HEK293 (cell line): ENCODE measurements around the gene PLEKHA6.

Experiments used
- CTCF ChIA-PET: fragments of 350-600 bp; formaldehyde crosslinking; extraction: SDS; loops from one replicate; lab custom pipeline; 2021; ENCODE audit warnings: antibody characterized with exemption; lab: Yijun Ruan, JAX
- POLR2A ChIA-PET: fragments of 300-600 bp; formaldehyde crosslinking; extraction: SDS; loops from one replicate; lab custom pipeline; 2020; ENCODE audit warnings: antibody characterized with exemption, inconsistent platforms; lab: Yijun Ruan, JAX
- H3K27ac ChIP-seq: fragments of 200-500 bp; sonication (Bioruptor generic); 2 replicates; pipeline ENCODE4 v1.5.1; 2014; ENCODE audit warnings: low read depth, low read length, control low read depth, inconsistent platforms; ENCODE audit errors: extremely low read depth
- H3K36me3 ChIP-seq, 2 experiments: fragments of 200-500 bp in 1 of 2; sonication (Bioruptor generic) in 1 of 2; 1 replicate in 1 of 2; 2 replicates in 1 of 2; pipeline ENCODE4 v1.5.1; 2014 to 2017; ENCODE audit warnings: inconsistent platforms in 2 of 2, low read length in 2 of 2; ENCODE audit not compliant: control insufficient read depth in 2 of 2, insufficient read depth in 1 of 2
- H3K4me1 ChIP-seq: fragments of 200-500 bp; sonication (Bioruptor generic); 2 replicates; pipeline ENCODE4 v1.5.1; 2014; ENCODE audit warnings: mild to moderate bottlenecking, low read length, inconsistent platforms; ENCODE audit not compliant: control insufficient read depth, insufficient read depth
- H3K4me3 ChIP-seq: 2 replicates; pipeline ENCODE4 v1.5.1; 2011; ENCODE audit warnings: low read depth, mild to moderate bottlenecking, control low read depth, low read length, moderate library complexity
- H3K9me3 ChIP-seq: fragments of 200-500 bp; sonication (Bioruptor generic); 2 replicates; pipeline ENCODE4 v1.5.1; 2014; ENCODE audit warnings: low read depth, low read length, inconsistent platforms; ENCODE audit not compliant: control insufficient read depth, insufficient read depth
- MEIS1 ChIP-seq: sonication (generic); formaldehyde crosslinking; IDR thresholded peaks from 2 replicates; pipeline ENCODE4 v1.8.1; 2022; ENCODE audit warnings: missing genetic modification reagents, mild to moderate bottlenecking, borderline replicate concordance
- SETDB1 ChIP-seq: IDR thresholded peaks from one replicate; pipeline ENCODE4 v1.6.1; 2017; ENCODE audit warnings: mild to moderate bottlenecking, low read length, moderate library complexity, mixed read lengths; ENCODE audit not compliant: insufficient read length
- SP3 ChIP-seq: fragments of 450-650 bp; formaldehyde crosslinking; IDR thresholded peaks from 2 replicates; pipeline ENCODE4 v1.5.1; 2016; ENCODE audit warnings: missing biosample characterization, missing genetic modification characterization
- ZEB2 ChIP-seq: fragments of 450-650 bp; formaldehyde crosslinking; IDR thresholded peaks from 2 replicates; pipeline ENCODE4 v1.5.1; 2016; ENCODE audit warnings: missing biosample characterization, missing genetic modification characterization
- ZFP69B ChIP-seq: fragments of 450-650 bp; formaldehyde crosslinking; IDR thresholded peaks from 2 replicates; pipeline ENCODE4 v1.5.1; 2016; ENCODE audit warnings: missing biosample characterization, missing genetic modification characterization
- ZIC2 ChIP-seq: fragments of 450-650 bp; formaldehyde crosslinking; IDR thresholded peaks from 2 replicates; pipeline ENCODE4 v1.5.1; 2016; ENCODE audit warnings: missing biosample characterization, missing genetic modification characterization
- ZNF157 ChIP-seq: fragments of 450-650 bp; formaldehyde crosslinking; IDR thresholded peaks from 2 replicates; pipeline ENCODE4 v1.5.1; 2016; ENCODE audit warnings: missing biosample characterization, missing genetic modification characterization
- ZNF211 ChIP-seq: fragments of 450-650 bp; formaldehyde crosslinking; IDR thresholded peaks from 2 replicates; pipeline ENCODE4 v1.5.1; 2016; ENCODE audit warnings: low read depth, missing biosample characterization, missing genetic modification characterization
- ZNF354C ChIP-seq: fragments of 450-650 bp; formaldehyde crosslinking; IDR thresholded peaks from 2 replicates; pipeline ENCODE4 v1.5.1; 2016; ENCODE audit warnings: missing biosample characterization, missing genetic modification characterization, low read depth, borderline replicate concordance
- ZNF366 ChIP-seq: fragments of 450-650 bp; formaldehyde crosslinking; conservative IDR thresholded peaks from 2 replicates; pipeline ENCODE4 v1.5.1; 2016; ENCODE audit warnings: missing biosample characterization, missing genetic modification characterization
- ZNF621 ChIP-seq: fragments of 450-650 bp; formaldehyde crosslinking; IDR thresholded peaks from 2 replicates; pipeline ENCODE4 v1.5.1; 2017; ENCODE audit warnings: missing biosample characterization, missing genetic modification characterization
- ZNF624 ChIP-seq: fragments of 450-650 bp; formaldehyde crosslinking; IDR thresholded peaks from 2 replicates; pipeline ENCODE4 v1.5.1; 2017; ENCODE audit warnings: missing biosample characterization, missing genetic modification characterization
- ZXDB ChIP-seq: fragments of 450-650 bp; formaldehyde crosslinking; IDR thresholded peaks from 2 replicates; pipeline ENCODE4 v1.5.1; 2016; ENCODE audit warnings: missing biosample characterization, missing genetic modification characterization
- TF ChIP-seq, protein P1 (sequence below): fragments of 450-650 bp; formaldehyde crosslinking; IDR thresholded peaks from 2 replicates; pipeline ENCODE4 v1.5.1; 2017; ENCODE audit warnings: missing biosample characterization, missing genetic modification characterization
- TF ChIP-seq, protein P2 (sequence below): fragments of 450-650 bp; formaldehyde crosslinking; IDR thresholded peaks from 2 replicates; pipeline ENCODE4; 2016; ENCODE audit warnings: missing biosample characterization, missing genetic modification characterization
- TF ChIP-seq, protein P3 (sequence below): fragments of 450-650 bp; formaldehyde crosslinking; IDR thresholded peaks from 2 replicates; pipeline ENCODE4 v1.5.1; 2016; ENCODE audit warnings: missing biosample characterization, missing genetic modification characterization
- TF ChIP-seq, protein P4 (sequence below): fragments of 450-650 bp; formaldehyde crosslinking; conservative IDR thresholded peaks from 2 replicates; pipeline ENCODE4 v1.5.1; 2016; ENCODE audit warnings: low read depth, missing biosample characterization, missing genetic modification characterization

Gene PLEKHA6

DNA sequence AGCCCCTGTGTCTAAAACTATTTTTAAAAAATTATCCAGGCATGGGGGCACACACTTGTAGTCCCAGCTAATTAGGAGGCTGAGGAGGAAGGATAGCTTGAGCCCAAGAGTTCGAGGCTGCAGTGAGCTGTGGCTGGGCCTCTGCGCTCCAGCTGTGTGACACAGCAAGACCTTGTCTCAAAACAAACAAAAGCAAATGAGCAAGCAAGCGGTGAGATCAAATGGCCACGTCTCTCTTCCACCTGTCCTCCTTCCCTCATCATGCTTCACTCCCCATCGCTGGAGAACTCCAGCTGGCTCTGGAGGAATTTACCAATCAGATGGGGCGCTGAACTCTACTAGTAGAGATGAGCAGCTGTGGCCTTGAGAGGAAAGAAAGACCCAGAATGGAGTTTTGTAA lies 179.6 kb downstream of the PLEKHA6 start:
- ChIA-PET CTCF (interaction anchor here (0.8 to 1.4 kb wide), 3 partner anchors 13 to 218 kb away, joined by 3 to 5 read pairs (median 4); no protein-coding TSS in a partner anchor), POLR2A (no interaction called here)
- Histone ChIP-seq H3K36me3 (no peaks in the 10 kb centered on the region), H3K4me3 (no peak overlapping the region), H3K4me1 (no peaks in the 10 kb centered on the region), H3K27ac (no peak overlapping the region), H3K9me3 (no peaks in the 10 kb centered on the region)
- TF ChIP-seq ZIC2 (tag by site-specific recombination) (peak; percentile 55), ZNF621 (tag by site-specific recombination) (no peak), ZNF366 (no peak), ZNF157 (tag by site-specific recombination) (no peak)
- TF ChIP-seq, protein P1, sequence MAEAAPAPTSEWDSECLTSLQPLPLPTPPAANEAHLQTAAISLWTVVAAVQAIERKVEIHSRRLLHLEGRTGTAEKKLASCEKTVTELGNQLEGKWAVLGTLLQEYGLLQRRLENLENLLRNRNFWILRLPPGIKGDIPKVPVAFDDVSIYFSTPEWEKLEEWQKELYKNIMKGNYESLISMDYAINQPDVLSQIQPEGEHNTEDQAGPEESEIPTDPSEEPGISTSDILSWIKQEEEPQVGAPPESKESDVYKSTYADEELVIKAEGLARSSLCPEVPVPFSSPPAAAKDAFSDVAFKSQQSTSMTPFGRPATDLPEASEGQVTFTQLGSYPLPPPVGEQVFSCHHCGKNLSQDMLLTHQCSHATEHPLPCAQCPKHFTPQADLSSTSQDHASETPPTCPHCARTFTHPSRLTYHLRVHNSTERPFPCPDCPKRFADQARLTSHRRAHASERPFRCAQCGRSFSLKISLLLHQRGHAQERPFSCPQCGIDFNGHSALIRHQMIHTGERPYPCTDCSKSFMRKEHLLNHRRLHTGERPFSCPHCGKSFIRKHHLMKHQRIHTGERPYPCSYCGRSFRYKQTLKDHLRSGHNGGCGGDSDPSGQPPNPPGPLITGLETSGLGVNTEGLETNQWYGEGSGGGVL = no peak

DNA sequence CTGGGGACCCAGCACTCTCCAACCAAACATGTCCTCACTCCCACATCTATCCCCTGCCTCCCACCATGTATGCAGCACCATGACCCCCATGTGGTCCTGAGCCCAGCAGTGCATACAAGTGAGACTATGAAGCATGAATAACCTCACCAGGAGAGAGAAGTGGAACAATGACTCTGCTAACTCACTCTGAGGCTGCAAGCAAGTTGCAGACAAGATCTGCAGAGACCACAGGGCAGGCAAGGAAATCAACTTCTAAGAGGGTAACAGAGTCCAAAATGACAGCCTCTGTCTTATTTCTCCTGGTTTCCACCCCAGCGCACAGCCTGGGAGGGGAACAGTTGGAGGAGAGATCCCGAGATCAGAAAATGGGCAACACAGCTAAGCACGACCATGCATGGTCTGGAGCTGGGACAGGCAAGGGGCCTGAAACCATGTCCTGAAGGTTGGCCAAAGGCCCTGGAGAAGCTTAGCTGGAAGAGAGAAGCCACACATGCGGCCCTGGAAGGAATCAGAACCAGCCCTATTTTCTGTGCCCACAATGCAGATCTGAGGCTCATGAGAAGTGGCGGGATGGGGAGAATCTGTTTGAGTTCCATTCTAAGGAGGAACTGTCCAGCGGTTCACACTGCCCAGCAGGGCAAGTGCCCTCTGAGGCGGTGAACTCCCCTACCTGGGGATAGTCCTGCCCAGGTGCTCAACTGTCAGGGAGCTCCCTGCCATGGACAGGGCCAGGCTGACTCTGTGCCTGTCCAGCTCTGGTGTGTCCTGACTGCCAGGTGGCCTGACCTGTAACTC lies 181.0 kb downstream of the PLEKHA6 start:
- Histone ChIP-seq H3K27ac (no peak overlapping the region), H3K9me3 (no peaks in the 10 kb centered on the region), H3K4me3 (no peak overlapping the region), H3K36me3 (no peaks in the 10 kb centered on the region)
- POLR2A ChIA-PET = no interaction called here
- CTCF ChIA-PET = interaction anchor here (0.6 to 1.7 kb wide), 6 partner anchors 11 to 185 kb away, joined by 3 to 8 read pairs (median 4); no protein-coding TSS in a partner anchor
- TF ChIP-seq MEIS1 (no peak), ZEB2 (no peak), SETDB1 (no peak), ZNF211 (tag by site-specific recombination) (no peak), ZIC2 (tag by site-specific recombination) (peak; percentile 50; the same call in 1 of the 2 replicates), ZNF624 (no peak), ZXDB (tag by site-specific recombination) (no peak)
- TF ChIP-seq, protein P2, sequence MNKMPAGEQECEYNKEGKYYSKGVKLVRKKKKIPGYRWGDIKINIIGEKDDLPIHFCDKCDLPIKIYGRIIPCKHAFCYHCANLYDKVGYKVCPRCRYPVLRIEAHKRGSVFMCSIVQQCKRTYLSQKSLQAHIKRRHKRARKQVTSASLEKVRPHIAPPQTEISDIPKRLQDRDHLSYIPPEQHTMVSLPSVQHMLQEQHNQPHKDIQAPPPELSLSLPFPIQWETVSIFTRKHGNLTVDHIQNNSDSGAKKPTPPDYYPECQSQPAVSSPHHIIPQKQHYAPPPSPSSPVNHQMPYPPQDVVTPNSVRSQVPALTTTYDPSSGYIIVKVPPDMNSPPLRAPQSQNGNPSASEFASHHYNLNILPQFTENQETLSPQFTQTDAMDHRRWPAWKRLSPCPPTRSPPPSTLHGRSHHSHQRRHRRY (tag by site-specific recombination) = no peak
- TF ChIP-seq, protein P3, sequence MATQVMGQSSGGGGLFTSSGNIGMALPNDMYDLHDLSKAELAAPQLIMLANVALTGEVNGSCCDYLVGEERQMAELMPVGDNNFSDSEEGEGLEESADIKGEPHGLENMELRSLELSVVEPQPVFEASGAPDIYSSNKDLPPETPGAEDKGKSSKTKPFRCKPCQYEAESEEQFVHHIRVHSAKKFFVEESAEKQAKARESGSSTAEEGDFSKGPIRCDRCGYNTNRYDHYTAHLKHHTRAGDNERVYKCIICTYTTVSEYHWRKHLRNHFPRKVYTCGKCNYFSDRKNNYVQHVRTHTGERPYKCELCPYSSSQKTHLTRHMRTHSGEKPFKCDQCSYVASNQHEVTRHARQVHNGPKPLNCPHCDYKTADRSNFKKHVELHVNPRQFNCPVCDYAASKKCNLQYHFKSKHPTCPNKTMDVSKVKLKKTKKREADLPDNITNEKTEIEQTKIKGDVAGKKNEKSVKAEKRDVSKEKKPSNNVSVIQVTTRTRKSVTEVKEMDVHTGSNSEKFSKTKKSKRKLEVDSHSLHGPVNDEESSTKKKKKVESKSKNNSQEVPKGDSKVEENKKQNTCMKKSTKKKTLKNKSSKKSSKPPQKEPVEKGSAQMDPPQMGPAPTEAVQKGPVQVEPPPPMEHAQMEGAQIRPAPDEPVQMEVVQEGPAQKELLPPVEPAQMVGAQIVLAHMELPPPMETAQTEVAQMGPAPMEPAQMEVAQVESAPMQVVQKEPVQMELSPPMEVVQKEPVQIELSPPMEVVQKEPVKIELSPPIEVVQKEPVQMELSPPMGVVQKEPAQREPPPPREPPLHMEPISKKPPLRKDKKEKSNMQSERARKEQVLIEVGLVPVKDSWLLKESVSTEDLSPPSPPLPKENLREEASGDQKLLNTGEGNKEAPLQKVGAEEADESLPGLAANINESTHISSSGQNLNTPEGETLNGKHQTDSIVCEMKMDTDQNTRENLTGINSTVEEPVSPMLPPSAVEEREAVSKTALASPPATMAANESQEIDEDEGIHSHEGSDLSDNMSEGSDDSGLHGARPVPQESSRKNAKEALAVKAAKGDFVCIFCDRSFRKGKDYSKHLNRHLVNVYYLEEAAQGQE (tag by site-specific recombination) = peak; percentile 77
- TF ChIP-seq, all 188 proteins: peak for 2
- H3K4me1 ChIP-seq = no peaks in the 10 kb centered on the region

DNA sequence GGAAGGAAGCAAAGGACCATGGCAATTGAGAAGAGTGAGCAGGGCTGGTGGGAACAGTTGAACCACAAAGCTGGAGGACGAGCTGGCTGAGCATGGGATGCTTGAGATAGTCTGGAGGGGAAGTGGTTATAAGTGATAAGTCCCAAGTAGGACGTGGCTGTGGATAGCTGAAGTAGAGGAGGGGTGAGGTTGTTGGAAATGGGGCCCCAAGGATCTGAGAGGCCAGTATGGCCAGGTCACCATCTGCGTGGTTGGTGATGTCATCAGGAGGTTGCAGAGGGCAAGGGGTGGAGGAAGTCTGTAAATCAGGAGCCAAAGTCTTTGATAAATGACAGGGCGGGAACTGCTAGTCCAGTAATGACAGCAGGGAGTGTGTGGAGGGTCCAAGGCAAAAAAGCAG lies 182.6 kb downstream of the PLEKHA6 start:
- Histone ChIP-seq H3K27ac (no peak overlapping the region), H3K9me3 (no peaks in the 10 kb centered on the region), H3K4me3 (no peak overlapping the region), H3K36me3 (no peaks in the 10 kb centered on the region), H3K4me1 (no peaks in the 10 kb centered on the region)
- ChIA-PET CTCF (interaction anchor here (0.7 to 1.7 kb wide), 4 partner anchors 15 to 313 kb away, joined by 3 to 7 read pairs (median 4); no protein-coding TSS in a partner anchor), POLR2A (no interaction called here)
- TF ChIP-seq, protein P4, sequence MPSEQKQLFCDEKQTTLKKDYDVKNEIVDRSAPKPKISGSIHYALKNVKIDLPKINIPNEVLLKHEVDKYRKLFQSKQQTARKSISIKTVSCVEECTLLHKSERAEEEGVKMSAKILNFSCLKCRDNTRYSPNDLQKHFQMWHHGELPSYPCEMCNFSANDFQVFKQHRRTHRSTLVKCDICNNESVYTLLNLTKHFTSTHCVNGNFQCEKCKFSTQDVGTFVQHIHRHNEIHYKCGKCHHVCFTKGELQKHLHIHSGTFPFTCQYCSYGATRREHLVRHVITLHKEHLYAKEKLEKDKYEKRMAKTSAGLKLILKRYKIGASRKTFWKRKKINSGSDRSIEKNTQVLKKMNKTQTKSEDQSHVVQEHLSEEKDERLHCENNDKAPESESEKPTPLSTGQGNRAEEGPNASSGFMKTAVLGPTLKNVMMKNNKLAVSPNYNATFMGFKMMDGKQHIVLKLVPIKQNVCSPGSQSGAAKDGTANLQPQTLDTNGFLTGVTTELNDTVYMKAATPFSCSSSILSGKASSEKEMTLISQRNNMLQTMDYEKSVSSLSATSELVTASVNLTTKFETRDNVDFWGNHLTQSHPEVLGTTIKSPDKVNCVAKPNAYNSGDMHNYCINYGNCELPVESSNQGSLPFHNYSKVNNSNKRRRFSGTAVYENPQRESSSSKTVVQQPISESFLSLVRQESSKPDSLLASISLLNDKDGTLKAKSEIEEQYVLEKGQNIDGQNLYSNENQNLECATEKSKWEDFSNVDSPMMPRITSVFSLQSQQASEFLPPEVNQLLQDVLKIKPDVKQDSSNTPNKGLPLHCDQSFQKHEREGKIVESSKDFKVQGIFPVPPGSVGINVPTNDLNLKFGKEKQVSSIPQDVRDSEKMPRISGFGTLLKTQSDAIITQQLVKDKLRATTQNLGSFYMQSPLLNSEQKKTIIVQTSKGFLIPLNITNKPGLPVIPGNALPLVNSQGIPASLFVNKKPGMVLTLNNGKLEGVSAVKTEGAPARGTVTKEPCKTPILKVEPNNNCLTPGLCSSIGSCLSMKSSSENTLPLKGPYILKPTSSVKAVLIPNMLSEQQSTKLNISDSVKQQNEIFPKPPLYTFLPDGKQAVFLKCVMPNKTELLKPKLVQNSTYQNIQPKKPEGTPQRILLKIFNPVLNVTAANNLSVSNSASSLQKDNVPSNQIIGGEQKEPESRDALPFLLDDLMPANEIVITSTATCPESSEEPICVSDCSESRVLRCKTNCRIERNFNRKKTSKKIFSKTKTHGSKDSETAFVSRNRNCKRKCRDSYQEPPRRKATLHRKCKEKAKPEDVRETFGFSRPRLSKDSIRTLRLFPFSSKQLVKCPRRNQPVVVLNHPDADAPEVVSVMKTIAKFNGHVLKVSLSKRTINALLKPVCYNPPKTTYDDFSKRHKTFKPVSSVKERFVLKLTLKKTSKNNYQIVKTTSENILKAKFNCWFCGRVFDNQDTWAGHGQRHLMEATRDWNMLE (tag by site-specific recombination) = no peak
- TF ChIP-seq ZNF354C (tag by site-specific recombination) = no peak
- no peak for TF ChIP-seq SETDB1
- no peak for TF ChIP-seq SP3 (tag by site-specific recombination)
- TF ChIP-seq ZFP69B = no peak
